GM12892 (cell line): ENCODE measurements around the gene IL22RA1.

Source experiments
- DNase-seq: peaks from one replicate; pipeline ENCODE4 v3.0.0; 2011; ENCODE audit not compliant: insufficient read length
- FAIRE-seq: peaks from 2 replicates; lab custom pipeline; 2011; peaks lifted over from hg19 to GRCh38; lab: Jason Lieb, UNC
- POLR2A ChIP-seq: IDR thresholded peaks from 2 replicates; pipeline ENCODE4 v1.6.1; 2011; ENCODE audit warnings: low read depth, low read length, control low read depth
- POLR2AphosphoS5 ChIP-seq: IDR thresholded peaks from 2 replicates; pipeline ENCODE4 v1.6.1; 2011; ENCODE audit warnings: low read depth, low read length, control low read depth
- TAF1 ChIP-seq: IDR thresholded peaks from 2 replicates; pipeline ENCODE4 v1.6.1; 2011; ENCODE audit warnings: low read depth, mild to moderate bottlenecking, control low read depth, low read length, borderline replicate concordance

IL22RA1 gene

DNA sequence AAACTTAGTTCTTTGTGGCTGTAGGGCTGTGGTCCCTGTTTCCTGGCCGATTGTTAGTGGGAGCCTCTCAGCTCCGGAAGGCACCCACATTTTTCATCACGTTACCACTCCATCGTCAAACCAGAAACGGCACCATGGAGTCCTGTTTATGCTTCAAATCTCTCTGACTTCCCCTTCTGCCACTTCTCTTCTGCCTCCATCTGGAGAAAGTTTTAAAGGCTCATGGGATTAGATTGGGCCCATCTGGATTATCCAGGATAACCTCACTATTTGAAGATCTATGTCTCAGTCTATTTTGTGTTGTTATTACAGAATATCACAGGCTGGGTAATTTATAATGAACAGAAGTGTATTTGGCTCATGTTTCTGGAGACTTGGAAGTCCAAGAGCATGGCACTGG lies 19.3 kb upstream of the IL22RA1 start:
- FAIRE-seq, result no peak
- TF ChIP-seq POLR2A (no peak), POLR2AphosphoS5 (no peak), TAF1 (no peak)
- DNase-seq, result no peak

DNA sequence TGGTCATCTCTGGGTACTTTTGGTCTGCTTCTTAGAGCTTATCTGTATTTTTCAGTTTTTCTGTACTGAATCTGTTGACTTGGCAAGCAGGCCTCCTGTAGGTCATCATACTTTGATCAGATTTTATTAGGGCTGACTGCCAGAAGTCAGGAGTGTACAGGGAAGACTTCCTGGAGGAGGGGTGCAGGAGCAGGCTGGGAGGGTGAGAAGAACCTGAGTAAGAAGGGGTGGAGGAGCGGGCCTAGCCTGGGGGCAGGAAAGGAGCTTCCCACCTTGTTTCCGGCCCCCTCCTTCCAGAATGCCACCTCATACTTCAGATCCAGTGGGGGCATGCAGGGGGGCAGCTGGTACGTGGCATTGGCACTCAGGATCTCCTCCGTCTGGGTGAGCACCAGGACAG lies 18.3 kb upstream of the IL22RA1 start:
- DNase-seq, result no peak
- no peak for FAIRE-seq
- TF ChIP-seq TAF1 (no peak), POLR2AphosphoS5 (no peak), POLR2A (no peak)

DNA sequence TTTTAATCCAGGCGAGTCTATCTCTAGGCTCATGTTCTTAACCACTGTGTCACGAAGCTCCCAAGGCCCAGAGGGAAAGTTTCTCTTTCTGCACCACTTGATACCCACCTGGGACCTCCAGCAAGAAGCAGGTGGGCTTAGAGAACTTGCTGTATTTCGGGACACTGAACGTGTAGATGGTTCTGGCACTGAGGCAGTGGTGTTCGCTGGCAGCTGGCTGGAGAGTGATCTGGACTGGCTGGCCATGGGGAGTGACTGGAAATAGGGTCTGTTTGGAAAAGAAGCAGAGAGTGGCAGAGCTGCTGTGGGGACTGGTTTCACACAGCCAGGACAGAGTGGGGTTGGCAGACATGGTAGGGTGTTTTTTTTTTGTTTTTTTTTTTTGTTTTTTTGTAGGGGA lies 16.4 kb upstream of the IL22RA1 start:
- DNase-seq (no peak), FAIRE-seq (no peak)
- no peak for TF ChIP-seq POLR2AphosphoS5

DNA sequence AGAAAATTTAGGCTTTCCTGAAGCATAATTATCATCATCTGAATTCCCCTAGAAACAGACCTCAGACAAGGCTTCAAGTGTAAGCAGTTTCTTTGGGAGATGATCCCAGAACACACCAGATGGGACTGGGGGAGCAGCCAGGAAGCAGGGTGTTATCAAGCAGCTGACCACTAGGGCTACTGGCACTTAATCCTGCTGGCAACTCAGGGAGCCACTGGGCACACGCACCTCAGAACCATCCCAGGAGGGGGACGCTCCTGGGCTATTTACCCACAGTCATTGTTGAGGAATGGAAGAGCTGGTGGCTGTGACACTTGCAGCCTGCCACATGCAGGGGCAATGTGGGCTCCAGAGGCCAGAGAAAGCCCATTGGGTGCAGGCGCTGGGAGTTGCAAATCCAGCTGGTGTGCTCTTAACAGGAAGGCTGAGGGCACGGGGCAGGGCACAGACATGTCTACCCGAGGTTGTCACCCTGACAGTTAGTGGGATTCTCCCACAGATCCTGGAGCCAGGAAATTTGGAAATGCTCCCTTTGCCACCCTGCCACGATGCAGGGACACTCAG lies 15.1 kb upstream of the IL22RA1 start:
- FAIRE-seq (no peak), DNase-seq (no peak)
- TF ChIP-seq POLR2A, result no peak
- TF ChIP-seq POLR2AphosphoS5, result no peak
- TF ChIP-seq TAF1, result no peak

DNA sequence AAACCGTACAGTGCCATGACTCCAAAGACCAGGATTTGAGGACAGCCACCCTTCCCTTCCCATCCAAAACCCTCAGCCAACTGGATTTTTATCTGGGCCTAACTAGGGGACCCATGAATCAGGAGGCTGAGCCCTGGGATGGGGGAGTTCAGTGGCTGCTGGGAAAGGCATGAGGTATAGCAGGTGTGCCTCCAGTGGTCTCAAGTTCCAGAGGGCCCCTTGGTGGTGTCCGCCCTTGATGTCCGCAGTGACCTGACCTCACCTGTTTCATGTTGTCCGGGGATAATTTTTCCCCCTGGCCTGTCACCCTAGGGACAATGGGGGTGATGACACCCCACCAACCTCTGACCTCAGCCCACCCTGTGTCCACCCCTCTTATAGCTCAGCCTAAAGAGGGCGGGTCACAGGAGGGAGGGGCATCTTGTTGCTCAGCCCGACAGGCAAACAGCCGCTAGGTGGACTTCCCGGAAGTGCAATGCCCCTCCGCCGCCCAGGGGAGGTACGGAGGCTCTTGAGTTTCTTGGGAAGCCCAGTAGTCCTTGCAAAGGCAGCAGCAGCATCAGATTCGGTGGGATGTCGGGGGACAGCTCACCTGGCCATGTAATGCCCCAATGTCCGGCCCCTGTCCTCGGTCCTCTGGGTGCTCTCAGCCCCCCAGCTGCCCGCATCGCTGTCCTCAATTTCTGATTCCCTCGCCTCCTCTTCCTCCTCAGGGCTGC lies 13.8 kb upstream of the IL22RA1 start:
- no peak for TF ChIP-seq POLR2AphosphoS5
- TF ChIP-seq TAF1, result no peak
- no peak for TF ChIP-seq POLR2A
- DNase-seq (no peak), FAIRE-seq (no peak)

DNA sequence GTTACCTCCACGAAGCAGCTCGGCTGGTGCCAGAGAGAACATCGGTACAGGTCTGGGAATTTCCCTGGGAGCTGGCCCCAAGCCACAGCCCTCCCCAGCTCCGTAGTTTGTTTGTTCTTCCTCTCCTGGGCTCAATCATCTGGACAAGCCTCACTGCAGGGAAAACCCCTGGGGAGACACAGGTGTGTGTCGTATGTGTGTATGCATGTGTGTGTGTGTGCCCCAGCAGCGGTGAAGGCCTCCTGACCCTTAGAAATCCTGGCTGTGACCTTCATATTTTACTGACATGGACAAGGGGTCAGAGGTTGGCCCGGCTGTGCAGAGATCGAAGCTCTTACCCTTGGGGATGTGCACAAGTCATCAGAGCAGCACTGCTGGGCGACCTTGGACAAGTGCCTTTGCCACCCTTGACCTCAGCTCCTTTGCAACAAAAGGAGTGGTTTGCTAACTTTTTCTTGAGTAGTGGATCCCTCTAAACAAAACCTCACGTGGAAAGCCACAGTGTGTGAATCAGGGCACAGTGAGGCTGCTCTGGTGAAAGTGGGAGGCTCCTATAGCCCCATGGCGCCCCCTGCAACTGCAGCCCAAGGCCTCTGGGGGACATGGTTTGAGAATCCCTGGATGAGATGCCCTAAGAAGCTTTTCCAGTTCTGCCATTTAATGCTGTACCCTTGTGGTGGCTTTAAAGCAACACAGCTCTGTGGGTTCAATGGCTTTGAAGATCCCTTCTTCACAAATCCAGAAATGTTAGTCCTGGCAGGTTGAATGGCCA lies 12.3 kb upstream of the IL22RA1 start:
- peak; percentile 33 for DNase-seq
- TF ChIP-seq POLR2A, result no peak
- TF ChIP-seq TAF1, result no peak
- 0 out of 2 replicates have a peak, but pooled peaks have one; percentile 22 for TF ChIP-seq POLR2AphosphoS5
- peak; percentile 82 for FAIRE-seq

DNA sequence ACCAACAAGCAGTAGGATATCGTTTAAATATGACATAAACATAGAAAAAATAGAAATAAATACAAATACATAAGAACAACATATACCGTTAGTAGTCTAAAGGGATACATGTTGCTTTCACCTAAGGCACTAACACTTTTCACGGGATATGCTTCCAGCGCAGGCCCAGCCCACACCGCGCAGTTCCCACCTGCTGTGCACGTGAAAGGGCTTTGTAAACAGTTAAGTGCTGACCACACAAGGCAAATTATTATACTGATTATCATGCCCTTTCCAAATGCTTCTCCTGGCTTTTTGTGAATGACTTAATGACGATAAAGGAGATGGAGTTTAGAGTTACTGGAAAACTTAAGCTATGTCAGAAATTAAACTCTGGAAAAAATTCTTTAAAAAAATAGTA lies 11.3 kb upstream of the IL22RA1 start:
- TF ChIP-seq POLR2A (no peak), POLR2AphosphoS5 (no peak), TAF1 (no peak)
- FAIRE-seq, result no peak
- no peak for DNase-seq

DNA sequence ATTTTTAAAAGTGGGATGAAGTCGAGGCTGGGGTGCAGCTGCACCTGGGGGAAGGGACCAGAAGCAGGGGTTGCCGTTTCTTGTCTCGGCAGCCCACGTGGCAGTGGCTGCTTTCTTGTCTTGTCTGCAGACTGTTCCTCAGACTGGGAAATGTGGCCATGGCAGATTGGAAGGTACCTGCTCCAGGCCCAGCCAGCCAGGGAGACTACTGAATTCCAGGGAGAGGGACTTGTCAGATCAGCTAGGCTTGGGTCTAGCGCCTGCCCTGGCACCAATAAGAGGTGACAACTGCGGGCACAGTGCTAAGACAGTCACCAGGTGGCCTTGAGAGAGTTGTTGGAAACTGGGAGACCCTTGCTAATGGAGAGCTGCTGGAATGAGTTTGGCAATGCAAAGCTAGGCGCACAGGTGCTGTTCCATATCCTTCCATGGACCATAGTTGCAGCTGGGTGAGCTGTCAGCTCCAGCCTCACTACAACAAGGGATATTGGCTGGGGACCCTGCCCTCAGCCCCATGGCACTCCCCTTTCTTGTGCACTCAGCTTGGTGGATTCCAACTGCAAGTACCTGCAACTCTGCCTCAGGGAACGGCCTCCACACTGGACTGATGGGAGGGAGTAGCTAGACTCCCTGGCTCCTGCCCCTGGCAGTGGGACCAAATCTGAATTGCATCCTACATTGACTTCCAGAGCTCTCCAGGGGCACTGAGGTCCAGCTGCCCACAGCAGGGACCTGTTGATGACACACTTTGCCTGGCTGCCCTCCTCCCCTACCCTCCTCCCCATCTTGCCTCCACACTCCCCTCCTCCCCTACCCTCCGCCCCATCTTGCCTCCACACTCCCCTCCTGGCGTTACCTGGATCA lies 9.9 kb upstream of the IL22RA1 start:
- no peak for DNase-seq
- FAIRE-seq, result no peak
- TF ChIP-seq TAF1, result no peak
- no peak for TF ChIP-seq POLR2AphosphoS5
- no peak for TF ChIP-seq POLR2A

DNA sequence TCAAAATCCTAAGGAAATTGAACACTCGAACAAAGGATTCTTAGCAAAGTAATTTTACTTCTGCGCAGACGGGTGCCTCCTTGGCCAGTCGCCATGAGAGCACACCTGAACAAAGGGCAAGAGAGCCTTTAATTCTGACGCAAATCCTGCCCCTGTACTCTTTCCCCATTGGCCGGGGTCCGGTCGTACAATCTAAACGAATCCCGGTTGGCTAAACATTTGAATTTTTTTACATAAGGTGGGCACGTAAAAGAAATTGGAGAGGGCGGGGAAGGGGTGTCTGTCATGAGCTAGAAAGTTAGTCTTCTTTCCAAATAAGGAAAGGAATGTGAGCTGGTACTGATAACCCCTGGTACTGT lies 8.2 kb upstream of the IL22RA1 start:
- DNase-seq (no peak), FAIRE-seq (peak; percentile 40)
- TF ChIP-seq POLR2AphosphoS5 (no peak), POLR2A (no peak), TAF1 (no peak)

DNA sequence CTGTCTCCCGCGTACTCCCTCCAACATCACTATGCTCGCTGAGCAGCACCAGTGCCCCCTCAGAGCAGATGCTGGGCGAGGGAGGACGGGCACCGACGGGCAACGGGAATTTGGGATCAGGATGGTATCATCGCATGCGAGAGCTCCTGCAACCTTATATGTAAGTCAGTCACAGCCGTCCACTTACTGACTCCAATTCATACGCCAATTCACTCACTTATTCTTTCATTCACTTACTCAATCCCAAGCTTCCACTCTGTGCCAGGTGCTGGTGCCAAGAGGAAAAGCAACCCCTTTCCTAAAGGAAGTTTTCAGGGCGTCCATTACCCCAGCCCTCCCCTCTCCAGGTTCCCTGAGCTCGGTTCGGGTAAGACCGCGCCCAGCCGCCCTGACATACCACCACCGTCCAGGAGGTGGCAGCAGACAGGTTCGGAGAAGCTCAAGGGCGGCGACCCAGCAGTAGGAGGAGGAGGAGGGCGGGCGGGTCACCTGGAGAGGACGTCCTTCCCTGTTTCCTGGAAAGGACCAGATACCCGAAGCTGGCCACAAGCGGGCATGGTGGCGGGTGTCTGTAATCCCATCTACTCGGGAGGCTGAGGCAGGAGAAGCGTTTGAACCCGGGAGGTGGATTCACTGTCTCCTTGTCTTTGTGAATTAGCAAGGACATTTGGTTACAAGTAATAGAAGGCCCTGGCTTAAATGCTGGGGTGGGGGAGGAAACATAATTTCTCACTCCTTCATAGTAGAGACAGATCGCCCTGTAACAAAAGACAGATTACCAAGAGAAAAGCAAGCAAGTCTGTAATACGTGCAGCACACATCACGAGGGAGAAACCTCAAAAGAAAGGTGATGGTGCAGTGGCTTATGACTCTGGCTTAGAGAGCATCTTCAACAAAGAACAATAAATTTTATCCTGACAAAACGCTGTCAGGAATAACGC lies 7.6 kb upstream of the IL22RA1 start:
- FAIRE-seq (peak; percentile 95), DNase-seq (peak; percentile 72)
- TF ChIP-seq TAF1, result no peak
- TF ChIP-seq POLR2A, result no peak
- TF ChIP-seq POLR2AphosphoS5, result no peak

DNA sequence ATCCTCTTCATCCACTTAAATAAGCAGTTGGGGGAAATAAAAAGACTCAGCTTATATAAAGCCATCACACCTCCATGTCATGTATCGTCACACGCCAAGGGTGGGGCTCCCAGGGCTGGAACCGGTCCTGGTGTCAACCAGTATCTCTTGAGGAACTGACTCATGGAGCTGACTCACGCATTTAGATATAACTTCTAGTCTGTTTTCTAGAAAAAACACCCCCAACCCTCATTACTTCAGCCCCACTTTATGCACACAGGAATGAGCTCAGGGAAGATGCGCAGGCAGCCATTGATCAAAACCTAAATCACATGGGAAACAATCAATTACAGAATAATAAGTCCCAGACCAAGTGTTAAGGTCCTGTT lies 6.9 kb upstream of the IL22RA1 start:
- no peak for DNase-seq
- no peak for TF ChIP-seq POLR2AphosphoS5
- TF ChIP-seq TAF1, result no peak
- no peak for TF ChIP-seq POLR2A
- no peak for FAIRE-seq
